ENCODE results near the gene DACT3. TPM values are rescaled to one million over a fixed set of nuclear protein-coding genes. Genes with fewer than 3 reads are reported as not detected.

Gene DACT3
- total RNA-seq, 1 donor from 2014 or later, result 2.6 TPM

DNA sequence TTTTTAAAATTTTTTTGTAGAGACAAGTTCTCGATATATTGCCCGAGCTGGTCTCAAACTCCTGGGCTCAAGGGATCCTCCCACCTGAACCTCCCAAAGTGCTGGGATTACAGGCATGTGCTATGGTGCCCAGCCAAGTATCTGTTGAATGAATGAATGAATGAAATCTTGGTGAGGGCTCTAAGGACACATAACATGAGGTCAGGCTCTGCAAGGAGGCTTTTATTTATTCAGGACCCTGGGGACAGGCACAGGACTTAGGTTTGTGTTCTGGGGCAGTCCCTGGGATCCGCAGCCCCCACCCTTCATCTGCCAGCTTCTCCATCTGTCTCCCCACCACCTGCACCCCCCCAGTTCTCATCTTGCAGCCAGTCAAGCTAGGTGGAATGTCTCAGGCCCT lies 40.7 kb downstream of the DACT3 start:
- no peaks in the 10 kb centered on the region for H3K36me3 Mint-ChIP-seq (ENCODE audit: insufficient read depth)
- H3K27me3 Mint-ChIP-seq, result peaks cover 19% of the 10 kb centered on the region
- H3K27ac Mint-ChIP-seq, result no peak overlapping the region
- peaks cover 1% of the 10 kb centered on the region for H3K4me1 Mint-ChIP-seq (ENCODE audit: low read depth)
- no peaks in the 10 kb centered on the region for H3K9me3 Mint-ChIP-seq (ENCODE audit: low read depth)
- no peak for DNase-seq (ENCODE audit: low spot score, unreplicated experiment)
- TF ChIP-seq, protein P1, sequence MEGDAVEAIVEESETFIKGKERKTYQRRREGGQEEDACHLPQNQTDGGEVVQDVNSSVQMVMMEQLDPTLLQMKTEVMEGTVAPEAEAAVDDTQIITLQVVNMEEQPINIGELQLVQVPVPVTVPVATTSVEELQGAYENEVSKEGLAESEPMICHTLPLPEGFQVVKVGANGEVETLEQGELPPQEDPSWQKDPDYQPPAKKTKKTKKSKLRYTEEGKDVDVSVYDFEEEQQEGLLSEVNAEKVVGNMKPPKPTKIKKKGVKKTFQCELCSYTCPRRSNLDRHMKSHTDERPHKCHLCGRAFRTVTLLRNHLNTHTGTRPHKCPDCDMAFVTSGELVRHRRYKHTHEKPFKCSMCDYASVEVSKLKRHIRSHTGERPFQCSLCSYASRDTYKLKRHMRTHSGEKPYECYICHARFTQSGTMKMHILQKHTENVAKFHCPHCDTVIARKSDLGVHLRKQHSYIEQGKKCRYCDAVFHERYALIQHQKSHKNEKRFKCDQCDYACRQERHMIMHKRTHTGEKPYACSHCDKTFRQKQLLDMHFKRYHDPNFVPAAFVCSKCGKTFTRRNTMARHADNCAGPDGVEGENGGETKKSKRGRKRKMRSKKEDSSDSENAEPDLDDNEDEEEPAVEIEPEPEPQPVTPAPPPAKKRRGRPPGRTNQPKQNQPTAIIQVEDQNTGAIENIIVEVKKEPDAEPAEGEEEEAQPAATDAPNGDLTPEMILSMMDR (IDR thresholded peaks at IDR 0.05; ENCODE audit: unreplicated experiment), result no peak
- H3K4me3 Mint-ChIP-seq (ENCODE audit: low read depth), result no peak overlapping the region

DNA sequence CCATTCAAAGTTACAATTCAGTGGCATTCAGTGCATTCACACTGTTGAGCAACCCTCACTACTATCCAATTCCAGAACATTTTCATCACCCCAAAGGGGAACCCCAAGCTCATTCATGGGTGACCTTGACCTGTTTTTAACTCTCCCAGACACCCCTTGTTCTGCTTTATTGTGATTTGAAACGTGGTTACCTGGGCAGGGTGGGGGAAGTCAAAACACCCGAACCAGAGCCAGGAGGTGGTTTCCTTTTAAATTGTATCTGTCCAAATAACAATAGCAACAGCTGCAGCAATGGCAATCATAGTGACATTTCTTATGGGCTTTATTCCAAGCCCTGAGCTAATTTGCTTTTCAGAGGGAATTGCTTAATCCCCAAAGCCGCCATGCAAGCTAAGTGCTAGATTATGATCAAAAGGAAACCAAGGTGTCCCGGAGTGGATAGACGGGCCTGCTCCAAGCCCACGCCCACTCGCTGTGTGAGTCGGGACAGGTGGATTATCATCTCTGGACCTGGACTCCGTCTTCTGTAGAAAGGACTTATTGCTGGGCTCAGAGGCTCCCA lies 42.2 kb downstream of the DACT3 start:
- peaks cover 2% of the 10 kb centered on the region for H3K4me1 Mint-ChIP-seq (ENCODE audit: low read depth)
- H3K27me3 Mint-ChIP-seq, result peaks cover 18% of the 10 kb centered on the region
- H3K36me3 Mint-ChIP-seq (ENCODE audit: insufficient read depth), result no peaks in the 10 kb centered on the region
- TF ChIP-seq, protein P1 (IDR thresholded peaks at IDR 0.05; ENCODE audit: unreplicated experiment), result no peak
- no peak overlapping the region for H3K27ac Mint-ChIP-seq
- H3K4me3 Mint-ChIP-seq (ENCODE audit: low read depth), result no peak overlapping the region
- no peaks in the 10 kb centered on the region for H3K9me3 Mint-ChIP-seq (ENCODE audit: low read depth)
- DNase-seq (ENCODE audit: low spot score, unreplicated experiment), result no peak

DNA sequence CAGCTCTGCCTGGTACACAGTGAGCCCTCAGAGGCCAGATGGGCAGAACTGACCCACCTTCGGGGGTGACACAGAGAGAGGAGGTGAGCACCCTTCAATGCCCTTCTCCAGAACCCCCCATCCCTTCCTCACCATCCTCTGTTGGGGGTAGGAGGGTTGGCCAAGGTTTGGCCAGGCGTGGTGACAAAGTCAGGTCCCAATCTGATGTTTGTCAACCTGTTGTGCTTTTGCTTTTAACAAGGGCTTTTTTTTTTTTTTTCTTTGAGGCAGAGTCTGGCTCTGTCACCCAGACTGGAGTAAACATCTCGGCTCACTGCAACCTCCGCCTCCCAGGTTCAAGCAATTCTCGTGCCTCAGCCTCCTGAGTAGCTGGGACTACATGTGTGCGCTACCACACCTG lies 43.4 kb downstream of the DACT3 start:
- Mint-ChIP-seq H3K27me3 (peaks cover 18% of the 10 kb centered on the region), H3K4me3 (ENCODE audit: low read depth) (no peak overlapping the region), H3K4me1 (ENCODE audit: low read depth) (peaks cover 2% of the 10 kb centered on the region), H3K27ac (no peak overlapping the region), H3K36me3 (ENCODE audit: insufficient read depth) (no peaks in the 10 kb centered on the region), H3K9me3 (ENCODE audit: low read depth) (no peaks in the 10 kb centered on the region)
- TF ChIP-seq, protein P1 (IDR thresholded peaks at IDR 0.05; ENCODE audit: unreplicated experiment), result no peak
- no peak for DNase-seq (ENCODE audit: low spot score, unreplicated experiment)

DNA sequence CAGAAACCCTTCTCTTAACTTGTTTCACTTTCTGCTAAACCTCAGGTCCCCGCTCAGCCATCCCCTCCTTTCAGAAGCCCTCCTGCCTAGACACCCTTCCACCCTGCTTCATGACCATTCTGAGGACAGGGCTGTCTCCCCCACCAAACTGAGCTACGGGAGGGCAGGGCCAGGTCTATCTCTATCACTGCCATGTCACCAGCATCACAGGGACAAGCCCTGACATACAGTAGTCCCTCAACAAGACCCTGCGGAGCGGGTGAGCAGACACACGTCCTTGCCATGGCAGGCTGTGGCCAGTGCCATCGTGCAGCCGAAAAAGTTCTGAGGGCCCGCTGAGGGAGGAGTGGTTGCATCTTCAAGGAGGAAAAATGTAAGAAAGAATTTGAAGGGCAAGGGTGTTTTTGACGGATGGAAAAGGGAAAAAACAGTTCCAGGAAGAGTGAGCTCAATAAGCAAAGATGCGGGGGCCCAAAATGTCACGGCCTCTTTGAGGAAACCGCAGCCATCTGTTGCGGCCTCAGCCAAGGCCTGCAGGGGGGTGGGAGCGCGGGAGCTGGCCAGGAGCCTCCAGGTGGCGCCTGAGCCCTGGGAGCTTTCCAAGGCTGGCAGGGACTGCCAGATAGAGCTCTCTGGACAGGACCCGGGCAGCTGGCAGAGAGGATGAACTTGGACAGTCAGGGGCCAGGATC lies 44.2 kb downstream of the DACT3 start:
- TF ChIP-seq, protein P1 (IDR thresholded peaks at IDR 0.05; ENCODE audit: unreplicated experiment), result peak; percentile 60
- Mint-ChIP-seq H3K36me3 (ENCODE audit: insufficient read depth) (no peaks in the 10 kb centered on the region), H3K27me3 (peaks cover 18% of the 10 kb centered on the region), H3K27ac (peak overlapping the region; percentile 42), H3K9me3 (ENCODE audit: low read depth) (no peaks in the 10 kb centered on the region), H3K4me1 (ENCODE audit: low read depth) (peaks cover 2% of the 10 kb centered on the region), H3K4me3 (ENCODE audit: low read depth) (no peak overlapping the region)
- no peak for DNase-seq (ENCODE audit: low spot score, unreplicated experiment)

DNA sequence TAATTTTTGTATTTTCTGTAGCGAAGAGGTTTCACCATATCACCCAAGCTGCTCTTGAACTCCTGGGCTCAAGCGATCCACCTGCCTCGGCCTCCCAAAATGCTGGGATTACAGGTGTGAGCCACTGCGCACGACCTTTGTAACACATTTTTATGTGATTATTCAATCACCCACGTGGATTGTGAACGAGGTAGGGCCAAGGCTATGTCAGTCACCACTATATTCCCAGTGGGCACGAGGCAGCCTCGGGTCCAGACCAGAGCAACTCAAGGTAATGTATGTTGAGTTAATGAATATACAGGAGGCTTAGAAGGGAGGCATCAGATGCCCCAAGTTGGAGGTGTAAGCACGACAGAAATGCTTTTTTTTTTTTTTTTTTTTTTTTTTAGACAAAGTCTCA lies 45.0 kb downstream of the DACT3 start:
- Mint-ChIP-seq H3K27me3 (peaks cover 12% of the 10 kb centered on the region), H3K4me1 (ENCODE audit: low read depth) (peaks cover 2% of the 10 kb centered on the region), H3K36me3 (ENCODE audit: insufficient read depth) (peaks cover under 1% of the 10 kb centered on the region), H3K9me3 (ENCODE audit: low read depth) (no peaks in the 10 kb centered on the region), H3K27ac (no peak overlapping the region), H3K4me3 (ENCODE audit: low read depth) (no peak overlapping the region)
- DNase-seq (ENCODE audit: low spot score, unreplicated experiment), result no peak
- TF ChIP-seq, protein P1 (IDR thresholded peaks at IDR 0.05; ENCODE audit: unreplicated experiment), result no peak

Data from progenitor cell of endocrine pancreas (in vitro differentiated cells).